HL-60/S4 treated with phorbol 12-myristate 13-acetate at 8.2 ng/mL for 4 days and 3 days (cell line): ENCODE data around the gene COBL.

ENCODE experiments used
- in situ Hi-C: fragments of 300-500 bp; cut with MboI; formaldehyde crosslinking; loops from 2 replicates; pipeline ENCODE4 v1.15.0; 2022; ENCODE audit warnings: low sequenced_read_pairs

Gene COBL

GRCh38 chr7:51278797-51279196 lies 37.8 kb downstream of the COBL start:
- in situ Hi-C loops = no loop called here

DNA sequence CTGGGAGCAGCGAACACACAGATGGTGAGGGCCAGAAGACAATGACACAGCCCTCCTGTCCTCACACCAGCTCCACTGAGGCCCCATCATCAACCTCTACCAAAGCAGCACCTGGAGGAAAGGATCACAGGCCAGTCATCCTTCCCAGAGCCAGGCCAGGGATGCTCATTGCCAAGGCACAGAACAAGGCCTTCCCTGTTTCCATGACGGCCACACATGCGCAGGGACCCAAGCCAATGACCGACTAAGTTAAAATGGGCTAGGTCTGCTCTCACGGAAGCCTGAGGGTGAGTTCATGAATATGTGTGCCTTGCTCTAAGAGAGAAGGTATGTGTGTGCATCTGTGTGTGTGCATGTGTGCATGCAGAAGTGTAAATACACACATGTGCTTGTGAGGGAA lies 39.6 kb downstream of the COBL start:
- in situ Hi-C loops = no loop called here

GRCh38 chr7:51276091-51276605 lies 40.5 kb downstream of the COBL start:
- in situ Hi-C loops = no loop called here

DNA sequence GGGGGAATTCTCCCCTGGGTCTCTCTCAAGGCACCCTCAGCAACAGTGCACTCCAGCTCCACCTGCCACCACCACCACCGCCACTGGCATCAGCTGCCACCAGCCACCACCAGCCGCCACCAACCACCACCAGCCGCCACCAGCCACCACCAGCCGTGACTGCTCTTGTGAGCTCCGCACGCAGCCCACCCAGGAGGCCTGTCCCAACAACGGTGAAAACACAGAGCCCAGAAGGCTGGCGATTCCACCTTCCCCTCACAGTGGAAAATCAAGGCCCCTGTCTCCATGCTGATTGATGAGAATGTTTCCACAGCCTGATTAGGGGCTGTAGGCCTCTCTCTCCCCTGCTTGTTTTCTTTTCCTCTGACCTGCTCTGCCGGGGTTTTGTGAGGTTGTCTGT lies 41.1 kb downstream of the COBL start:
- in situ Hi-C loops = no loop called here

- in situ Hi-C loops = no loop called here
Observed at GRCh38 chr7:51274955-51275354, 41.7 kb downstream of the COBL start.

DNA sequence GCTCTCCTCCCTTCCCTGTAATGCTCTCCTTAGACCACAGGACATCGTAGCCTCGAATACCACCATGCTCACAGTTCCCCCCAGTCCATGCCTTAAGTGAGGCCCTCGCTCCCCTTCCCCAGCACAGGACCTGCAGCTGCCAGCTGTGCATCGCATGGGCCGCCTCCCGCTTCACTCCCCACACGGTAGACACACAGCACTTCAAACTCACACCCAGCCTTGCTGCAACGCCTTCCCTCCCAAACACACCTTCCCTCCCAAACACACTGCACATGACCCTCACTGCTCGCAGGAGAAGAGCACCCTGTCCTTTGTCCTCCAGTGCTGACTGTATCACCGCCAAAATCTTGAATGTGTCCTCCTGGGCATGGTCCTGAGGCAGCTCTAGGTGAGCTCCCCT lies 42.6 kb downstream of the COBL start:
- in situ Hi-C loops = no loop called here

DNA sequence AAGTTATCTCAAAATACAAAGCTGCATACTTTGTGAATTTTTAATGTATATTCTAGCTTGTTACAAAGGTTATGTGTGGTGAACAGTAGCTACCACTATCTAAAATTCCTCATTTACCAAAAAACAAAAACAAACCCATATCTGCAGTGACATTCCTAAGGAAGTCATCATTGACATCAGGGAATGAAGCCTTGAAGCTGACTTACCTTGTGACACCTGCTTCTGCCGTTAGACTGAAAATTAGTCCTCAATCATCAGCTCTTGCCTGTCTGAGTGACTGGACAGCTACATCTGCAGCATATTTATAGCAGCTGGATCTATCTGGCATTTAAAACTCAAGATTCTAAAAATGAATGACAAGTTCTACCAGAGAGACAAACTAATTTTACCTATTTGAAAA lies 43.2 kb downstream of the COBL start:
- in situ Hi-C loops = no loop called here

DNA sequence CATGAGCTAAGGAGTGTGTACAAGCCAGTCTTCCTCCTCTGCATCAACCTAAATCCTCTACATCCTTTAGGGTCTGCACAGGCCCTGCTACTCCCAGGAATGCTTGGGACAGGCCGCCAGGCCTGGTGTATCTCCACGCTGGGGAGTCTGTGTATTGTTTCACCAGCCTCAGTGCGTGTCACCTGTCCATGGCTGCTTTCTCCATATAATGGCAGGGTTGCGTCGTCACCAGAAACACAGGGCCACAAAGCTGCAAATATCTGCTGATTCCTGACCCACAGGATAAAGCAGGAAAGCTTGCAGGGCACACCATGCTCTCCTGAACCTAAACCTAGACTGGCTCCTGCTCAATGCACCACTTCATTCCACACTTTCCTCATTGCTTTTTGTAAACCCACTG lies 45.6 kb downstream of the COBL start:
- in situ Hi-C loops = no loop called here

GRCh38 chr7:51269911-51270310 lies 46.7 kb downstream of the COBL start:
- in situ Hi-C loops = no loop called here

GRCh38 chr7:51269321-51269720 lies 47.3 kb downstream of the COBL start:
- in situ Hi-C loops = no loop called here

DNA sequence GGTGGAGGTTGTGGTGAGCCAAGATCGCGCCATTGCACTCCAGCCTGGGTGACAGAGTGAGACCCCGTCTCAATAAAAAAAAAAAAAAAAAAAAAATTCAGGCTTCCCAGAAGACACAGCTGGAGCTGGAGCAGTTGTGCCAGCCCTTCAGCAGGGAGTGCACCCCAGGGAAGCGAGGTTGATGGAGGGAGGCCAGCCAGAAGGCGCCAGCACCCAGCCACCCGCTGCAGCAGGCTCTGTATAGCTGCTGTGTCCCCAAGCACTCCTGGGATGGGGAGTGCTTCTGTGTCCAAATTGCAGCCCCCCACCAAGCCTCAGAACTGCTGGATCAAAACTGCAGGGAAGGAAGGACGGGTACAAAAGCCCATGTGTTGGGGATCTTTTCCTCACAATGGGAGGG lies 47.8 kb downstream of the COBL start:
- in situ Hi-C loops = no loop called here

GRCh38 chr7:51267169-51267568 lies 49.4 kb downstream of the COBL start:
- in situ Hi-C loops = no loop called here

DNA sequence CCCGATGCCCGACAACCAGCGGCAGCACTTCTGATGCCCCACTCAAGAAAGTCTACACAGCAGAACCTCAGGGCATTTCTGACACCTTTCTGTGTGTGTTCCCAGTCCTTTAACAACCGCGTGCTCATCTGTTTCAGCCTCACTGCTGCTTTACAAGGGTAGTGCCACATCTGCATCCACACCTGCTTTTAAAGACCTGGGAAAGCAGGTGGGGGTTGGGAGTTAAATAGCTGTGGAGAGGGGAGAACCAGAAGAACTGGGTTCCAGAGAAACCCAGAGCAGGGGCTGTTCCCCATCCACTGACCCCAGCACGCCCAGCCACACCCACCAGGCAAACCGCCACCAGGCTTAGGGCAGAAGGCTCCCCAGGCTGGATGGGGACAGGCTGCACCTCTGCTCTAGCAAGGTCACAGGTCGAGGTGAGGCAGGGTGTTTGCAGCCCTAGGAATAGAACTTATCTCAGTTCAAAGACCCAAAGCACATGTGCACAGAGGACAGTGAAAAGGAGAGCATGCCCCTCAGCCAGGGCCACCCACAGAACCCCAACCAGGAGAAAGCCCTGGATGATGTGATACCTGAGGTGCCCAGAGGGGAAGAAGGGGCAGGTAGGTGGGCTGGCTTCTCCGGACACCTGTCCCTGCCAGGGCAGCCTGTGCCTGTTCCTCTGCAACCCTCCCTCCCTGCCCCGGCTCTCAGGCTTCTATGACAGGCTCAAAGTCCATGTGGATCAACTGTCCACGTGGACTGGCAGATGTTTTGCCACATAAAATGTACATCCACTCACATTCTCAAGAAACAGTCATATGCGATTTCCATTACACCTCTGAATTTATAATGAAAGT lies 51.3 kb downstream of the COBL start:
- in situ Hi-C loops = no loop called here

GRCh38 chr7:51263631-51264484 lies 52.8 kb downstream of the COBL start:
- in situ Hi-C loops = no loop called here

GRCh38 chr7:51262796-51263531 lies 53.6 kb downstream of the COBL start:
- in situ Hi-C loops = no loop called here

DNA sequence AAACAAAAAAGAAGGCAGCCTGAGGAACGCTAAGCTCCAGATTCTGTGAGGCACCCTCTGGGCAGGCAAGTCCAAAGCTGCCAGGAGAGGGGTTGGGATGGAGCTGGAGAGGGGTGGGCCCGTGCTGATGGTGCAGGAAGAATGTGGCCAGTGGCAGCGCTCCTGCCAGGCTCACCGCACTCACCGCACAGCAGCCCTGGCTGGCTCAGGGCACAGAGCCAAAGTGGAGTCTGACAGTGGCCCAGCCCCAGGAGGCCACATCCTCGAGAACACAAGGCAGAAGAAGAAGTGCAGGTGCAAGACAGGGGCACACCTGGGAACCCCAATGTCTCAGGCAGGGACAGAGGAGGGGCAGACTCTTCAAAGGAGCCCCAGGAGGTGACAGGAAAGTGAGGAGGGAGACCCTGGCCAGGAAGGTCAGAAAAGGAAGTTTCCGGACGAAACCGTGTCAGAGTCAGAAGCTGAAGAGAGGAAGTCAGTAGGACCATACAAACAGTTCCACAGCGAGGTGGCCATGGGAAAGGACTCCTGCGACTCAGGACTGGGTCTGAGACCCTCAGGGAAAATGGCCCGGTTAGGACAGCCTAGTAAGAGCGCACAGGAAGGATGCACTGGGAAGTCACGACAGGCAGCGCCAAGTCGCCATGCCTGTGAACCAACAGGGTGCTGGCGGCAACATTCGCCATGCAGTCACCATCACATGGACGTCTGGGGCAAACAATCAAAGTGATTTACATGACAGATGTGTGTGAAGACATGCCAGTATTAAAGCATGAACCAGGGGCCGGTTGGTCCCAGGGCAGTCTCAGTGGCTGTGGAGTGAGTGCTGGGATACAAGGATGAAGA lies 54.4 kb downstream of the COBL start:
- in situ Hi-C loops = no loop called here

- in situ Hi-C loops = no loop called here
Observed at GRCh38 chr7:51261117-51261835, 55.3 kb downstream of the COBL start.

DNA sequence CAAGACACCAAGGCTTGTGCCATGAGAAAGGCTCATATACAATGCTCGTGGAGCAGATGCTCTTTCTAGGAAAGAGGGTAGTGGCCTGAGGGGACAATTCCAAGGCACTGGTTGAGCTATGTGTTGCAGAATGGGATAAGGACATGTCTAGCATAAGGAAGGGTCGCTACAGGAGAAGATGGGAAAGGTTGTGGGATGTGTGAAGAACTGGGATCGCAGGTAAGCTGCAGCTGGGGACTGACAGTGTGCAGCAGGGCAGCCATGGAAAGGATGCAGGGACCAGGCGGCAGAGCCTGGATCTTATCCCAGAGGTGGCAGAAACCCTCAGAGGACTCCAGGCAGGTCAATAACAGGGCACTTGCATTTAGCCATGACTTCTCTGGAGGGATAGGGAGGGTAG lies 56.1 kb downstream of the COBL start:
- in situ Hi-C loops = no loop called here

DNA sequence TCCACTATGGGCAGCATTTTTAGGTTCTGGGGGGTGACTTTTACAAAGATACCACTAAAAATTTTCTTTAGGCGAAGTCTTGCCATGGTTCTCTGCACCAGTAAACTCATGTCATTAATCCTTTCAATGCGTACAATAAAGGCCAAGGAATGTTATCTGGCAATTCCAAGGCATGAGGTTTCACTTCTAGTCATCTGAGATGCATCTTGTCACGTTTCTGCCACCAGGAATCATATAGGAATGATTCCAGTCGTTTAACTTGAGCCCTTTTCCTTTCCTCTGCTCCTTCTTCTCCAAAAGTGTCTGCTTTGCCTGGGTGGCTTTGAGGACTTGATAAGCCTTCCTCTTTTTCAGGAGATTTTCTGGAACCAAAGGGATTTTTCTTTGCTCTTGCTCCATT lies 56.8 kb downstream of the COBL start:
- in situ Hi-C loops = no loop called here

- in situ Hi-C loops = no loop called here
Observed at GRCh38 chr7:51256916-51257315, 59.7 kb downstream of the COBL start.
